HEK293 (cell line): ENCODE results near the gene LRBA.

ENCODE experiments used
- CTCF ChIP-seq: fragments of 450-650 bp; formaldehyde crosslinking; IDR thresholded peaks from 2 replicates; pipeline ENCODE4 v1.5.1; 2016; ENCODE audit warnings: missing biosample characterization, missing genetic modification characterization
- HOXA7 ChIP-seq: sonication (generic); formaldehyde crosslinking; IDR thresholded peaks from 2 replicates; pipeline ENCODE4 v1.8.1; 2022; ENCODE audit warnings: missing genetic modification reagents, borderline replicate concordance
- REST ChIP-seq: fragments of 450-650 bp; formaldehyde crosslinking; IDR thresholded peaks from 2 replicates; pipeline ENCODE4 v1.5.1; 2016; ENCODE audit warnings: missing biosample characterization, missing genetic modification characterization
- SCRT1 ChIP-seq: fragments of 450-650 bp; formaldehyde crosslinking; IDR thresholded peaks from 2 replicates; pipeline ENCODE4 v1.5.1; 2016; ENCODE audit warnings: missing biosample characterization, missing genetic modification characterization, borderline replicate concordance
- ZBTB20 ChIP-seq: fragments of 450-650 bp; formaldehyde crosslinking; IDR thresholded peaks from 2 replicates; pipeline ENCODE4 v1.5.1; 2016; ENCODE audit warnings: missing biosample characterization, missing genetic modification characterization
- ZFP37 ChIP-seq: fragments of 450-650 bp; formaldehyde crosslinking; IDR thresholded peaks from 2 replicates; pipeline ENCODE4 v1.5.1; 2016; ENCODE audit warnings: missing biosample characterization, missing genetic modification characterization
- ZNF138 ChIP-seq: fragments of 450-650 bp; formaldehyde crosslinking; IDR thresholded peaks from 2 replicates; pipeline ENCODE4 v1.5.1; 2016; ENCODE audit warnings: missing biosample characterization, missing genetic modification characterization, borderline replicate concordance
- ZNF174 ChIP-seq: fragments of 450-650 bp; formaldehyde crosslinking; IDR thresholded peaks from 2 replicates; pipeline ENCODE4 v1.5.0; 2017; ENCODE audit warnings: missing biosample characterization, mild to moderate bottlenecking, missing genetic modification characterization
- ZNF24 ChIP-seq: fragments of 450-650 bp; formaldehyde crosslinking; IDR thresholded peaks from 2 replicates; pipeline ENCODE4 v1.5.1; 2016; ENCODE audit warnings: missing biosample characterization, missing genetic modification characterization
- ZNF629 ChIP-seq: fragments of 450-650 bp; formaldehyde crosslinking; IDR thresholded peaks from 2 replicates; pipeline ENCODE4 v1.5.1; 2017; ENCODE audit warnings: missing biosample characterization, missing genetic modification characterization
- ZNF837 ChIP-seq: fragments of 450-650 bp; formaldehyde crosslinking; IDR thresholded peaks from 2 replicates; pipeline ENCODE4 v1.5.1; 2016; ENCODE audit warnings: missing biosample characterization, missing genetic modification characterization

GRCh38 chr4:150822407-150822806 is 192.7 kb downstream of the LRBA start:
- TF ChIP-seq ZNF138 (tag by site-specific recombination) = no peak
- no peak for TF ChIP-seq ZNF837 (tag by site-specific recombination)
- TF ChIP-seq REST (tag by site-specific recombination) = no peak
- TF ChIP-seq HOXA7 = no peak
- no peak for TF ChIP-seq ZNF629
- TF ChIP-seq SCRT1 = no peak
- TF ChIP-seq ZFP37 (tag by site-specific recombination) = no peak
- TF ChIP-seq ZNF174 (tag by site-specific recombination) = no peak
- TF ChIP-seq CTCF = no peak
- no peak for TF ChIP-seq ZBTB20 (tag by site-specific recombination)
- TF ChIP-seq ZNF24 (tag by site-specific recombination) = no peak
